ENCODE measurements around the gene PATZ1.
"Not testable (repeated sequence)": the region's sequence is repeated elsewhere in the genome, so short reads cannot be mapped to it uniquely, and the experiment has no call there.

PATZ1 gene

DNA sequence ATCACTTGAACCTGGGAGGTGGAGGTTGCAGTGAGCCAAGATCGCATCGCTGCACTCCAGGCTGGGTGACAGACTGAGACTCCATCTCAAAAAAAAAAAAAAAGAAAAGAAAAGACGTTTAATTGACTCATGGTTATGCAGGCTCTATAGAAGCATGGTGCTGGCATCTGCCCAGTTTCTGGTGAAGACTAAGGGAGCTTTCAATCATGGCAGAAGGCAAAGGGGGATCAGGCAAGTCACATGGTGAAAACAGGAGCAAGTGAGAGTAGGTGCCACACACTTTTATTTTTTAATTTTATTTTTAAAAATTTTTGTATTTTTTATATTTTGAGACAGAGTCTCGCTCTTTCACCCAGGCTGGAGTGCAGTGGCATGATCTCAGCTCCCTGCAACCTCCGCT is 8.4 kb upstream of the PATZ1 start:
- no peaks in the 10 kb centered on the region for H3K36me3 ChIP-seq (ENCODE audit: control insufficient read depth in 2 of 2, insufficient read depth in 2 of 2, low read length in 2 of 2)
- peaks cover 0 to 2% of the 10 kb centered on the region in 2 donors for H3K27me3 ChIP-seq (ENCODE audit: control insufficient read depth in 2 of 2, insufficient read depth in 2 of 2, low read length in 2 of 2)
- H3K27ac ChIP-seq (ENCODE audit: low read depth in 2 of 2, low read length in 2 of 2): no peak overlapping the region
- no peak overlapping the region for H3K9ac ChIP-seq (ENCODE audit: low read depth in 1 of 2, low read length in 2 of 2)
- no peaks in the 10 kb centered on the region for H3K4me1 ChIP-seq (ENCODE audit: control insufficient read depth in 2 of 2, insufficient read depth in 2 of 2, low read length in 2 of 2)
- no peaks in the 10 kb centered on the region for H3K9me3 ChIP-seq (ENCODE audit: control insufficient read depth in 2 of 2, low read length in 2 of 2)
- no peak overlapping the region for H3K4me3 ChIP-seq (ENCODE audit: low read length in 2 of 2)

DNA sequence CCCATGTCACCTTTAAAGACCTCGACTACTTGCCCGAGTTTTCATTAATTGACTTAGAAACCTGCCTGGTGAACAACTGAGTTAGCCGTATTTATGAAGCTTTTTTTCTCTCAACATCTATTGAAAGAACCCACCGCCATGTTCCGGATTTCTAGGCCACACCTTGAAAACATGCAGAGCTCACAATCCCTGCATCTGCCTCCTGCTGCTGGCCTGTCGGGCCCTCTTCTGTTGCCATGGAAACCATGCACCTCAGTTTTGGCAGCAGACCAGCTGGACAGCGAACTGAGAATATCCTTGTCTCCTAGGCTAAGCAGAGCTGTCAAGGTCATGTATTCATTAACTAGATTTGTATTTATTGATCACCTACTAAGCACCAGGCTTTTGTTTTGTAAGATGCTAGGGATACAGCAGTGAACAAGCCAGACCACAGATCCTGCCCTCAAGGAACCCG is 4.3 kb upstream of the PATZ1 start:
- peaks cover 0 to 2% of the 10 kb centered on the region in 2 donors for H3K27me3 ChIP-seq (ENCODE audit: control insufficient read depth in 2 of 2, insufficient read depth in 2 of 2, low read length in 2 of 2)
- H3K4me1 ChIP-seq (ENCODE audit: control insufficient read depth in 2 of 2, insufficient read depth in 2 of 2, low read length in 2 of 2): peaks cover 3 to 9% of the 10 kb centered on the region in 2 donors
- H3K27ac ChIP-seq (ENCODE audit: low read depth in 2 of 2, low read length in 2 of 2): no peak overlapping the region
- H3K9ac ChIP-seq (ENCODE audit: low read depth in 1 of 2, low read length in 2 of 2): no peak overlapping the region
- H3K9me3 ChIP-seq (ENCODE audit: control insufficient read depth in 2 of 2, low read length in 2 of 2): no peaks in the 10 kb centered on the region
- no peaks in the 10 kb centered on the region for H3K36me3 ChIP-seq (ENCODE audit: control insufficient read depth in 2 of 2, insufficient read depth in 2 of 2, low read length in 2 of 2)
- no peak overlapping the region for H3K4me3 ChIP-seq (ENCODE audit: low read length in 2 of 2)

- Histone ChIP-seq H3K27ac (ENCODE audit: low read depth in 2 of 2, low read length in 2 of 2) (no peak overlapping the region), H3K9ac (ENCODE audit: low read depth in 1 of 2, low read length in 2 of 2) (no peak overlapping the region), H3K36me3 (ENCODE audit: control insufficient read depth in 2 of 2, insufficient read depth in 2 of 2, low read length in 2 of 2) (no peaks in the 10 kb centered on the region), H3K4me3 (ENCODE audit: low read length in 2 of 2) (no peak overlapping the region), H3K9me3 (ENCODE audit: control insufficient read depth in 2 of 2, low read length in 2 of 2) (no peaks in the 10 kb centered on the region), H3K4me1 (ENCODE audit: control insufficient read depth in 2 of 2, insufficient read depth in 2 of 2, low read length in 2 of 2) (peaks cover 7 to 14% of the 10 kb centered on the region in 2 donors), H3K27me3 (ENCODE audit: control insufficient read depth in 2 of 2, insufficient read depth in 2 of 2, low read length in 2 of 2) (peaks cover 0 to 2% of the 10 kb centered on the region in 2 donors)
Observed at GRCh38 chr22:31349960-31350359, 3.8 kb upstream of the PATZ1 start.

- H3K9me3 ChIP-seq (ENCODE audit: control insufficient read depth in 2 of 2, low read length in 2 of 2): no peaks in the 10 kb centered on the region
- H3K4me1 ChIP-seq (ENCODE audit: control insufficient read depth in 2 of 2, insufficient read depth in 2 of 2, low read length in 2 of 2): peaks cover 19 to 26% of the 10 kb centered on the region in 2 donors
- H3K27me3 ChIP-seq (ENCODE audit: control insufficient read depth in 2 of 2, insufficient read depth in 2 of 2, low read length in 2 of 2): peaks cover 0 to 2% of the 10 kb centered on the region in 2 donors
- no peak overlapping the region for H3K4me3 ChIP-seq (ENCODE audit: low read length in 2 of 2)
- no peaks in the 10 kb centered on the region for H3K36me3 ChIP-seq (ENCODE audit: control insufficient read depth in 2 of 2, insufficient read depth in 2 of 2, low read length in 2 of 2)
- H3K9ac ChIP-seq (ENCODE audit: low read depth in 1 of 2, low read length in 2 of 2): no peak overlapping the region
- no peak overlapping the region for H3K27ac ChIP-seq (ENCODE audit: low read depth in 2 of 2, low read length in 2 of 2)
Observed at GRCh38 chr22:31348766-31349165, 2.6 kb upstream of the PATZ1 start.

DNA sequence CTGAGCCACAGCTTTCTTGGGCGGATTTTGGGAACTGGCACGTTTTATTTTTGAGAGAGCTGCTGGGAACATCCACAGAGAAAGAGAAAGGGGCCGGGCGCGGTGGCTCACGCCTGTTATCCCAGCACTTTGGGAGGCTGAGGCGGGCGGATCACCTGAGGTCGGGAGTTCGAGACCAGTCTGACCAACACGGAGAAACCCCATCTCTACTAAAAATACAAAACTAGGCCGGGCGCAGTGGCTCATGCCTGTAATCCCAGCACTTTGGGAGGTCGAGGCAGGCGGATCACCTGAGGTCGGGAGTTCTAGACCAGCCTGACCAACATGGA is 1.8 kb upstream of the PATZ1 start:
- Histone ChIP-seq H3K4me1 (ENCODE audit: control insufficient read depth in 2 of 2, insufficient read depth in 2 of 2, low read length in 2 of 2) (peaks cover 27 to 34% of the 10 kb centered on the region in 2 donors), H3K4me3 (ENCODE audit: low read length in 2 of 2) (peak overlapping the region; percentile 61 to 76), H3K27ac (ENCODE audit: low read depth in 2 of 2, low read length in 2 of 2) (peak overlapping the region; percentile 55 to 86)
- H3K9me3 ChIP-seq (ENCODE audit: control insufficient read depth in 2 of 2, low read length in 2 of 2); H3K9ac ChIP-seq (ENCODE audit: low read depth in 1 of 2, low read length in 2 of 2); H3K27me3 ChIP-seq (ENCODE audit: control insufficient read depth in 2 of 2, insufficient read depth in 2 of 2, low read length in 2 of 2); H3K36me3 ChIP-seq (ENCODE audit: control insufficient read depth in 2 of 2, insufficient read depth in 2 of 2, low read length in 2 of 2): not testable (repeated sequence)

DNA sequence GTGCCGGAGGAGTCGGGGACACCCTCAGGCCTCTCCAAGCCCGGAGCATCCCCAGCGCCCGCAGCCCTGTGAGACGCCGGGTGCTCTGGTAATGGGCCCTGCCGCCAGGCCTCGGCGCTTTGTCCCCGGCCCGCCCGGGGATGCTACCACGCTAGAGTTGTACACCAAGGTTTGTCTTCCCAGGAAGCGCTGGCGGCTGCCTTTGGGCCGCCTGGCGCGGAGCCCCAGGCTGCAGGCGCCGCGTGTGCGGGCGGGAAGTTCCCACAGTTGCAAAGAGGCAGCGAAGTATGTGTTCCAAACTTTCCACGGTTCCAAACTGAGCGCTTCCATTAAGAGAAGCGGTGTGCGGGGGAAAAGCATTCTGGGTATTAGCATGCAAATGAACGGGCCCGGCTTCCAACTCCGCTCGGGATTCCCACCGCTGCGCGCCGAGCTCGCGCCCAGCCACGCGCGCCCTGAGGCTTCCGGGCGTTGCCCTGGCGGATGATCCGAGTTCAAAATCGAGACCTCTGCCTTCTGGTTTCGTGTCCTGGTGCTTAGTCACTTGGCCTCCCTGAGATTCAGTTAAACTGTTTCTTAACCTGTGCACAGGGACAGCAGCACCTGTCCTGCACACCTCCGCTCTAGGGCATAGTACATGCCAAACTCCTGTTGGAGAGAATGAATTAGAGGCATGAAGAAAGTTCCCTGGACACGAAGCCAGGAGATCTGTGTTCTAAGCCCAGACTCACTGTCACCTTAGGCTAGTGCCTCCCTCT is 1.3 kb upstream of the PATZ1 start:
- Histone ChIP-seq H3K4me3 (ENCODE audit: low read length in 2 of 2) (peak overlapping the region; percentile 61 to 76), H3K9me3 (ENCODE audit: control insufficient read depth in 2 of 2, low read length in 2 of 2) (no peaks in the 10 kb centered on the region), H3K9ac (ENCODE audit: low read depth in 1 of 2, low read length in 2 of 2) (peak overlapping the region; percentile 62 to 70), H3K36me3 (ENCODE audit: control insufficient read depth in 2 of 2, insufficient read depth in 2 of 2, low read length in 2 of 2) (peaks cover 0 to 3% of the 10 kb centered on the region in 2 donors), H3K27ac (ENCODE audit: low read depth in 2 of 2, low read length in 2 of 2) (peak overlapping the region; percentile 60 to 86), H3K4me1 (ENCODE audit: control insufficient read depth in 2 of 2, insufficient read depth in 2 of 2, low read length in 2 of 2) (peaks cover 32 to 37% of the 10 kb centered on the region in 2 donors), H3K27me3 (ENCODE audit: control insufficient read depth in 2 of 2, insufficient read depth in 2 of 2, low read length in 2 of 2) (peaks cover 0 to 2% of the 10 kb centered on the region in 2 donors)

- Histone ChIP-seq H3K9ac (ENCODE audit: low read depth in 1 of 2, low read length in 2 of 2) (peak overlapping the region; percentile 62 to 70), H3K4me1 (ENCODE audit: control insufficient read depth in 2 of 2, insufficient read depth in 2 of 2, low read length in 2 of 2) (peaks cover 35 to 37% of the 10 kb centered on the region in 2 donors)
Observed at GRCh38 chr22:31346733-31347250, 646 bp upstream of the PATZ1 start.

DNA sequence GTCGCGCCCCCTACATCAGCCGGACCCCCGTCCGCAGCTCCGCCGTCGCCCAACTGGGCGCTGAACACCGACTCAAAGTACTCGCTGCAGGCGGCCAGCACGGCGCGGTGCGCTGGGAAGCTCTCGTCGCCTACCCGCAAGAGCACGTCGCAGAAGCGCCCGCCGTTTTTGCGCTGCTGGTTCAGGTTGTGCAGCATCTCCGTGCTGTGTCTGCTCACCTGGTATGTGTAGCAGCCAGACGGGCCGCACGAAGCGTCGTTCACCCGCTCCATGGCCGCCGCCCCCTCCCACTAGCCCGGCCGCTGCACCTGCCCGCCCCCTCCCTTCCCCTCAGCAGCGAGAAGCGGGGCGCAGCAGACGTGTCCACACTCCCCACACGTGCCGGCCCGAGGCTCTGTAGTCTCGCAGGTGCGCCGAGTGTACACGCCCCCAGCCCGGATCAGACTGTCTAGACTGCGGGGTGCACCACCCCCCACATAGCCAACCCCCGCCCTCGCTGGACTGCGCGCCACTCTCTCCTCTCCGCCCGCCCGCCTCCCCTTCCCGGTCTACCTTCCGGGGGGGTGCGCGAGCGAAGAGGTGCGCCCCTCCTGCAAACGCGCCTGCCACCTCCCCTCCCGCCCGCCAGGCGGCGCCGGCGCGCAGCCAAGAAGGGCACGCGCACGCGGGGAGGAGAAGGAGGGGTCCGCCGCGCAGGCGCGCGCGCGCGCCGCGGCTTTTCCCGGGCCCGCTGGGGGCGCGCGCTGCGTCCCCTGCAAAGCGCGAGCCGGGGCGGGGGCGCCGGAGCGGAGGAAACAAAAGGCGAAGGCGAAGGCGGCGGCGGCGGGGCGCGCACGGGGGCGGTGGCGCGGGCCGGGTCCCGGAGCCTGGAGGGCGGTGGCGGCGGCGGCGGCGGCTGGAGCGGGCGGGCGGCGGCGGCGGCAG is 553 bp downstream of the PATZ1 start:
- H3K4me1 ChIP-seq (ENCODE audit: control insufficient read depth in 2 of 2, insufficient read depth in 2 of 2, low read length in 2 of 2): peaks cover 37% of the 10 kb centered on the region in 2 donors

More at GRCh38 chr22:31346733-31347250, 646 bp upstream of the PATZ1 start:
- H3K27ac ChIP-seq (ENCODE audit: low read depth in 2 of 2, low read length in 2 of 2): peak overlapping the region; percentile 60 to 86
- peak overlapping the region; percentile 61 to 76 for H3K4me3 ChIP-seq (ENCODE audit: low read length in 2 of 2)
- H3K36me3 ChIP-seq (ENCODE audit: control insufficient read depth in 2 of 2, insufficient read depth in 2 of 2, low read length in 2 of 2): peaks cover 2 to 7% of the 10 kb centered on the region in 2 donors
- H3K27me3 ChIP-seq (ENCODE audit: control insufficient read depth in 2 of 2, insufficient read depth in 2 of 2, low read length in 2 of 2): no peaks in the 10 kb centered on the region
- H3K9me3 ChIP-seq (ENCODE audit: control insufficient read depth in 2 of 2, low read length in 2 of 2): no peaks in the 10 kb centered on the region

DNA sequence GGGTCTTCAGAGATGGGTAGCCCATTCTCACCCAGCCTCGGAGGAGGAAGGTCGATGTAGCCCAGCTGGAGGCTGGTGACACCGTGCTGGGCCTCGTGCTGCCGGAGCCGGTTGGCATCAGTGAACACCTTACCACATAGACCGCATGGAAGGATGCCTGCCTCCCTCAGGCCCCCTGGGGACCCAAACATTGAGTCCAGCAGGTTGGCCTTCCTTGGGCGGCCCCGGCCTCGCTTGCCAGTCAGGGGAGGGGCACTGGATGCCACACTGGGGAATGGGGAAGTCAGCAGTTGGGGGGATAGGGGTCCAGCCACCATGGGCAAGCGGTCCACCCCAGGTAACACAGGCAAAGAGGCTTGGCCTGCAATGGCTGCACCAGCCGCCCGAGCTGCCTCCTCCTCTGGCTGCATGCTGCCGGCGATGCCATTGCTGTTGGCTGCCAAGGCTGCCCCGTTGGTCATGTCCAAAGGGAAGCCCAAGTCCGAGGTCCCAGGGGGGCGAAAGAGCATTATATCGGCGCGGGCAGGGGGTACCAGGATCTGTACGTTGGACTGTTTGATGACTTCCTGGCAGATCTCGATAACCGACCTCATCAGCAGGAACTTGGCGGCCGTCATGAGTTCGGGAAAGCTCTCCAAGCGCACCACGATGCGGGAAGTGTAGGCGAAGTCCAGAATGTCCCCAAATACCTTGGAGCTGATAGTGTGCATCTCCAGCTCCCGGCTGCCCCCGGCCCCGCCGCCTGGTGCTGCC is 1.4 kb downstream of the PATZ1 start:
- H3K36me3 ChIP-seq (ENCODE audit: control insufficient read depth in 2 of 2, insufficient read depth in 2 of 2, low read length in 2 of 2): peaks cover 16 to 23% of the 10 kb centered on the region in 2 donors
- peaks cover 37 to 43% of the 10 kb centered on the region in 2 donors for H3K4me1 ChIP-seq (ENCODE audit: control insufficient read depth in 2 of 2, insufficient read depth in 2 of 2, low read length in 2 of 2)
- H3K4me3 ChIP-seq (ENCODE audit: low read length in 2 of 2): peak overlapping the region; percentile 69 to 78
- peak overlapping the region; percentile 43 to 47 for H3K27ac ChIP-seq (ENCODE audit: low read depth in 2 of 2, low read length in 2 of 2)
- H3K9me3 ChIP-seq (ENCODE audit: control insufficient read depth in 2 of 2, low read length in 2 of 2): no peaks in the 10 kb centered on the region
- peak overlapping the region; percentile 49 to 64 for H3K9ac ChIP-seq (ENCODE audit: low read depth in 1 of 2, low read length in 2 of 2)
- no peaks in the 10 kb centered on the region for H3K27me3 ChIP-seq (ENCODE audit: control insufficient read depth in 2 of 2, insufficient read depth in 2 of 2, low read length in 2 of 2)

More for the DNA sequence above, 553 bp downstream of the PATZ1 start:
- Histone ChIP-seq H3K4me3 (ENCODE audit: low read length in 2 of 2) (peak overlapping the region; percentile 69 to 78), H3K27ac (ENCODE audit: low read depth in 2 of 2, low read length in 2 of 2) (peak overlapping the region; percentile 64 to 74), H3K9me3 (ENCODE audit: control insufficient read depth in 2 of 2, low read length in 2 of 2) (no peaks in the 10 kb centered on the region), H3K27me3 (ENCODE audit: control insufficient read depth in 2 of 2, insufficient read depth in 2 of 2, low read length in 2 of 2) (no peaks in the 10 kb centered on the region), H3K9ac (ENCODE audit: low read depth in 1 of 2, low read length in 2 of 2) (peak overlapping the region in 1 of 2 donors; percentile 64), H3K36me3 (ENCODE audit: control insufficient read depth in 2 of 2, insufficient read depth in 2 of 2, low read length in 2 of 2) (peaks cover 11 to 19% of the 10 kb centered on the region in 2 donors)

All from mucosa of rectum (tissue), 2 donors.